GM19372 (cell line): ENCODE data around the gene CCL2.

ENCODE experiments used
- ATAC-seq: cut with Tn5 transposase; IDR thresholded peaks from one replicate; pipeline ENCODE4 v1.9.1; 2021; ENCODE audit warnings: mild to moderate bottlenecking, low read depth, moderate library complexity; ENCODE audit not compliant: unreplicated experiment

CCL2 gene

GRCh38 chr17:34237458-34237857 lies 17.6 kb upstream of the CCL2 start:
- ATAC-seq = no peak

- no peak for ATAC-seq
These were observed 14.0 kb upstream of the CCL2 start for GRCh38 chr17:34241062-34241461.

- no peak for ATAC-seq
These were observed 12.3 kb upstream of the CCL2 start for GRCh38 chr17:34242587-34243363.

- no peak for ATAC-seq
These were observed 11.4 kb upstream of the CCL2 start for GRCh38 chr17:34243364-34244320.

GRCh38 chr17:34245351-34245905 lies 9.7 kb upstream of the CCL2 start:
- no peak for ATAC-seq

- no peak for ATAC-seq
These were observed 8.6 kb upstream of the CCL2 start for GRCh38 chr17:34246446-34246845.

- ATAC-seq = no peak
These were observed 8.2 kb upstream of the CCL2 start for GRCh38 chr17:34246881-34247280.

GRCh38 chr17:34248511-34249024 lies 6.5 kb upstream of the CCL2 start:
- ATAC-seq = no peak

GRCh38 chr17:34249061-34249460 lies 6.0 kb upstream of the CCL2 start:
- no peak for ATAC-seq

- ATAC-seq = no peak
These were observed 5.6 kb upstream of the CCL2 start for GRCh38 chr17:34249478-34249877.

- ATAC-seq = no peak
These were observed 3.9 kb upstream of the CCL2 start for GRCh38 chr17:34251186-34251585.

- ATAC-seq = no peak
These were observed 3.0 kb upstream of the CCL2 start for GRCh38 chr17:34252095-34252443.

- no peak for ATAC-seq
These were observed 2.5 kb upstream of the CCL2 start for GRCh38 chr17:34252444-34253138.

- ATAC-seq = no peak
These were observed 2.0 kb upstream of the CCL2 start for GRCh38 chr17:34253139-34253525.

GRCh38 chr17:34254146-34254545 lies 939 bp upstream of the CCL2 start:
- no peak for ATAC-seq

GRCh38 chr17:34255381-34255732 lies 272 bp downstream of the CCL2 start:
- ATAC-seq = no peak

GRCh38 chr17:34255841-34256240 lies 756 bp downstream of the CCL2 start:
- no peak for ATAC-seq

GRCh38 chr17:34257299-34257985 lies 2.4 kb downstream of the CCL2 start:
- ATAC-seq = no peak

- ATAC-seq = no peak
These were observed 2.9 kb downstream of the CCL2 start for GRCh38 chr17:34257986-34258326.

GRCh38 chr17:34259146-34259545 lies 4.1 kb downstream of the CCL2 start:
- no peak for ATAC-seq
